HG03575 (cell line): Measurements from ENCODE around the gene MRPL2.
"Not testable (repeated sequence)": the region's sequence is repeated elsewhere in the genome, so short reads cannot be mapped to it uniquely, and the experiment has no call there.

Experiments
- ATAC-seq: cut with Tn5 transposase; IDR thresholded peaks from one replicate; pipeline ENCODE4 v1.9.1; 2021; ENCODE audit not compliant: unreplicated experiment, insufficient number of reproducible peaks, low FRiP score; ENCODE audit errors: extremely low read depth

Gene MRPL2

GRCh38 chr6:43086022-43086658 lies 26.9 kb upstream of the MRPL2 start:
- ATAC-seq, result no peak

GRCh38 chr6:43082806-43083655 lies 23.8 kb upstream of the MRPL2 start:
- ATAC-seq, result no peak

GRCh38 chr6:43081922-43082321 lies 22.7 kb upstream of the MRPL2 start:
- ATAC-seq, result not testable (repeated sequence)

- ATAC-seq, result no peak
Measured at GRCh38 chr6:43081043-43081442, 21.8 kb upstream of the MRPL2 start.

GRCh38 chr6:43078691-43079090 lies 19.5 kb upstream of the MRPL2 start:
- no peak for ATAC-seq

- ATAC-seq, result no peak
Measured at GRCh38 chr6:43077981-43078511, 18.8 kb upstream of the MRPL2 start.

GRCh38 chr6:43077333-43077809 lies 18.1 kb upstream of the MRPL2 start:
- no peak for ATAC-seq

GRCh38 chr6:43076464-43077332 lies 17.5 kb upstream of the MRPL2 start:
- no peak for ATAC-seq

GRCh38 chr6:43075670-43076463 lies 16.6 kb upstream of the MRPL2 start, which contains the start of gene PTK7:
Gene PTK7 (plus strand): TSS chr6:43076314. CDS start chr6:43076489, 175 bp downstream.
- ATAC-seq, result no peak

- ATAC-seq, result no peak
Measured at GRCh38 chr6:43074847-43075669, 15.8 kb upstream of the MRPL2 start.

- no peak for ATAC-seq
Measured at GRCh38 chr6:43070028-43070632, 10.9 kb upstream of the MRPL2 start.

GRCh38 chr6:43062818-43063217 lies 3.6 kb upstream of the MRPL2 start:
- ATAC-seq, result no peak

GRCh38 chr6:43061861-43062260 lies 2.6 kb upstream of the MRPL2 start:
- no peak for ATAC-seq

- ATAC-seq, result no peak
Measured at GRCh38 chr6:43060755-43061633, 1.8 kb upstream of the MRPL2 start.

- ATAC-seq, result no peak
Measured at GRCh38 chr6:43060034-43060754, 960 bp upstream of the MRPL2 start.

- no peak for ATAC-seq
Measured at GRCh38 chr6:43058531-43058930, 703 bp downstream of the MRPL2 start.
